GM23338 (cell line): ENCODE data around the gene DGKB. TPM values are rescaled to one million over a fixed set of nuclear protein-coding genes. Genes with fewer than 3 reads are reported as not detected.

Source experiments
- ATAC-seq: fragments of 200-7000 bp; cut with Tn5 transposase; 3 replicates; pipeline ENCODE4 v1.9.1; 2020
- DNase-seq: peaks from one replicate; pipeline ENCODE4 v3.0.0-alpha.2; 2015; ENCODE audit warnings: low spot score
- H2AFZ ChIP-seq: fragments of 200-600 bp; sonication (generic); 2 replicates; pipeline ENCODE4 v1.8.0; 2016; ENCODE audit warnings: antibody characterized with exemption, mild to moderate bottlenecking, moderate library complexity
- H3F3A ChIP-seq: fragments of 200-600 bp; sonication (generic); replicated peaks from 2 replicates; pipeline ENCODE4 v1.8.0; 2017; ENCODE audit warnings: antibody characterized with exemption, mixed run types, low read depth
- H3K27ac ChIP-seq: fragments of 200-600 bp; sonication (generic); 2 replicates; pipeline ENCODE4 v1.6.1; 2016; ENCODE audit warnings: low read depth
- H3K27me3 ChIP-seq: fragments of 200-600 bp; sonication (generic); 2 replicates; pipeline ENCODE4 v1.8.0; 2016; ENCODE audit warnings: mild to moderate bottlenecking, mixed run types, moderate library complexity; ENCODE audit not compliant: insufficient read depth
- H3K36me3 ChIP-seq: fragments of 200-600 bp; sonication (generic); 2 replicates; pipeline ENCODE4 v1.8.0; 2016; ENCODE audit warnings: mild to moderate bottlenecking; ENCODE audit not compliant: insufficient read depth
- H3K4me1 ChIP-seq: fragments of 200-600 bp; sonication (generic); 2 replicates; pipeline ENCODE4 v1.8.0; 2016; ENCODE audit warnings: mild to moderate bottlenecking, moderate library complexity; ENCODE audit not compliant: insufficient read depth
- H3K4me2 ChIP-seq: fragments of 200-600 bp; sonication (generic); 2 replicates; pipeline ENCODE4 v1.7.1; 2017; ENCODE audit warnings: mixed run types
- H3K4me3 ChIP-seq: fragments of 200-600 bp; sonication (generic); 2 replicates; pipeline ENCODE4 v1.6.1; 2016; ENCODE audit warnings: mixed run types
- H3K79me2 ChIP-seq: fragments of 200-600 bp; sonication (generic); replicated peaks from 2 replicates; pipeline ENCODE4 v1.8.0; 2017; ENCODE audit warnings: mild to moderate bottlenecking; ENCODE audit not compliant: insufficient read depth
- H3K9me2 ChIP-seq: fragments of 200-600 bp; sonication (generic); 2 replicates; pipeline ENCODE4 v1.8.0; 2017; ENCODE audit not compliant: insufficient read depth
- H4K20me1 ChIP-seq: fragments of 200-600 bp; sonication (generic); replicated peaks from 2 replicates; pipeline ENCODE4 v1.8.0; 2017; ENCODE audit warnings: mild to moderate bottlenecking; ENCODE audit not compliant: insufficient read depth
- H3K27ac Mint-ChIP-seq: 2 replicates; pipeline ENCODE4 v1.8.0; 2020; ENCODE audit warnings: inconsistent platforms, mild to moderate bottlenecking, moderate library complexity, mixed read lengths
- H3K27me3 Mint-ChIP-seq: 3 replicates; pipeline ENCODE4 v1.8.0; 2022; ENCODE audit warnings: low read depth, mild to moderate bottlenecking, moderate library complexity, mixed read lengths, inconsistent platforms; ENCODE audit not compliant: insufficient read depth, poor library complexity
- H3K36me3 Mint-ChIP-seq: 3 replicates; pipeline ENCODE4 v1.8.0; 2021; ENCODE audit warnings: low read depth, mild to moderate bottlenecking, inconsistent platforms, moderate library complexity, mixed read lengths
- H3K4me1 Mint-ChIP-seq: 3 replicates; pipeline ENCODE4 v1.8.0; 2020; ENCODE audit warnings: mild to moderate bottlenecking, inconsistent platforms, mixed read lengths
- H3K4me3 Mint-ChIP-seq: 3 replicates; pipeline ENCODE4 v1.8.0; 2021; ENCODE audit warnings: moderate library complexity, mild to moderate bottlenecking, inconsistent platforms, mixed read lengths
- H3K9me3 Mint-ChIP-seq: 3 replicates; pipeline ENCODE4 v1.8.0; 2020; ENCODE audit warnings: moderate library complexity, mild to moderate bottlenecking, inconsistent platforms, mixed read lengths
- CREB1 ChIP-seq: fragments of 250-450 bp; sonication (Bioruptor Pico); IDR thresholded peaks from 2 replicates; pipeline ENCODE4 v1.5.0; 2020; ENCODE audit warnings: low read depth, mild to moderate bottlenecking, moderate library complexity
- EZH2 ChIP-seq: fragments of 200-600 bp; sonication (generic); IDR thresholded peaks from one replicate; pipeline ENCODE4 v1.8.0; 2017; ENCODE audit warnings: antibody characterized with exemption, mild to moderate bottlenecking, low read depth; ENCODE audit not compliant: unreplicated experiment
- EZH2phosphoT487 ChIP-seq: fragments of 200-600 bp; sonication (generic); IDR thresholded peaks from one replicate; pipeline ENCODE4 v1.8.1; 2018; ENCODE audit warnings: antibody characterized with exemption; ENCODE audit not compliant: unreplicated experiment
- JUNB ChIP-seq: IDR thresholded peaks from one replicate; pipeline ENCODE4 v1.6.1; 2016; ENCODE audit warnings: antibody characterized with exemption; ENCODE audit not compliant: unreplicated experiment
- NANOG ChIP-seq: IDR thresholded peaks from 2 replicates; pipeline ENCODE4 v1.6.1; 2016; ENCODE audit warnings: antibody characterized with exemption, borderline replicate concordance
- POLR2AphosphoS5 ChIP-seq: IDR thresholded peaks from 2 replicates; pipeline ENCODE4 v1.6.1; 2016; ENCODE audit warnings: antibody characterized with exemption, low read depth
- STAT1 ChIP-seq: IDR thresholded peaks from one replicate; pipeline ENCODE4 v1.6.1; 2016; ENCODE audit warnings: antibody characterized with exemption; ENCODE audit not compliant: unreplicated experiment
- ZNF114 ChIP-seq: fragments of 250-450 bp; sonication (Bioruptor Pico); IDR thresholded peaks from 2 replicates; pipeline ENCODE4 v1.5.0; 2020; ENCODE audit warnings: mild to moderate bottlenecking, moderate library complexity
- ZNF331 ChIP-seq: fragments of 250-450 bp; sonication (Bioruptor Pico); IDR thresholded peaks from 2 replicates; pipeline ENCODE4 v1.5.0; 2020; ENCODE audit warnings: low read depth, mild to moderate bottlenecking, moderate library complexity
- polyA plus RNA-seq: library from polyadenylated mRNA; unstranded; fragments of >200 nt; fragmentation: Nextera tagmentation; extraction: Ambion mirVana; gene quantifications from 2 replicates; pipeline ENCODE4 v1.2.1, GENCODE V29; 2016
- total RNA-seq: library from RNA; depleted of rRNA; stranded (reverse); fragments of >200 nt; shearing (Covaris generic); gene quantifications from 2 replicates; pipeline ENCODE4 v1.2.3, GENCODE V29; 2014
- TF ChIP-seq, protein P1 (sequence below): fragments of 250-450 bp; sonication (Bioruptor Pico); IDR thresholded peaks from 2 replicates; pipeline ENCODE4 v1.5.0; 2020; ENCODE audit warnings: mild to moderate bottlenecking, moderate library complexity
- TF ChIP-seq, protein P2 (sequence below): IDR thresholded peaks from 2 replicates; pipeline ENCODE4 v1.6.1; 2016; ENCODE audit warnings: antibody characterized with exemption
- TF ChIP-seq, protein P3 (sequence below), 2 experiments: fragments of 200-600 bp in 1 of 2; sonication (generic) in 1 of 2; conservative IDR thresholded peaks; 2 replicates each; pipeline versions ENCODE4 v1.5.1 to v1.6.1; 2016 to 2017; ENCODE audit warnings: antibody characterized with exemption in 2 of 2, low read depth in 2 of 2, mild to moderate bottlenecking in 2 of 2, moderate library complexity in 1 of 2
- TF ChIP-seq, protein P4 (sequence below): IDR thresholded peaks from one replicate; pipeline ENCODE4 v1.6.1; 2018; ENCODE audit warnings: antibody characterized with exemption; ENCODE audit not compliant: unreplicated experiment

DGKB gene
- total and polyA plus RNA-seq, 2 experiments from 2014 or later, result 4.8 to 11.5 TPM

DNA sequence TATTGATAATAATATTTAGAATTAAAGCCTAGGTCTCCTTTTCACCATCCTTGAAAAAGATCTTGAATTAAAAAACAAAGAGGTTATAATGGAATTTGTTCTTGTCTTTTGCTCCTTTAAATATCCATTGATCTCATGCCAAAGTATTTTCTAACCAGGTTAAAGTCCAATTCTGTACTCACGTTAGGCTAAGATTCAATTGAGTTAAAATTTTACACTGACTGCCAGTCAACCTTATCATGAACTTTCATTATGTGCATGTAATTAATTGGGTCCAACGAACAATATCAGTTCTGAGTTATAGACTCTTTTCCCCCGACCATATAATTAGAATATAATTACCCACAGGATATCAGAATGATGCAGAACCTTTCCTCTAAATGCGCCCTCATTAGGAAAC is 266.6 kb downstream of the DGKB start:
- no peaks in the 10 kb centered on the region for H3K27me3 ChIP-seq
- H3F3A ChIP-seq, result no peaks in the 10 kb centered on the region
- Mint-ChIP-seq H3K4me1 (peaks cover 6% of the 10 kb centered on the region; the same call in 2 of the 3 replicates), H3K27me3 (no peaks in the 10 kb centered on the region), H3K9me3 (no peaks in the 10 kb centered on the region), H3K27ac (no peak overlapping the region), H3K4me3 (no peak overlapping the region), H3K36me3 (no peaks in the 10 kb centered on the region)
- H3K4me3 ChIP-seq, result no peak overlapping the region
- TF ChIP-seq EZH2phosphoT487, result no peak
- TF ChIP-seq, protein P1, sequence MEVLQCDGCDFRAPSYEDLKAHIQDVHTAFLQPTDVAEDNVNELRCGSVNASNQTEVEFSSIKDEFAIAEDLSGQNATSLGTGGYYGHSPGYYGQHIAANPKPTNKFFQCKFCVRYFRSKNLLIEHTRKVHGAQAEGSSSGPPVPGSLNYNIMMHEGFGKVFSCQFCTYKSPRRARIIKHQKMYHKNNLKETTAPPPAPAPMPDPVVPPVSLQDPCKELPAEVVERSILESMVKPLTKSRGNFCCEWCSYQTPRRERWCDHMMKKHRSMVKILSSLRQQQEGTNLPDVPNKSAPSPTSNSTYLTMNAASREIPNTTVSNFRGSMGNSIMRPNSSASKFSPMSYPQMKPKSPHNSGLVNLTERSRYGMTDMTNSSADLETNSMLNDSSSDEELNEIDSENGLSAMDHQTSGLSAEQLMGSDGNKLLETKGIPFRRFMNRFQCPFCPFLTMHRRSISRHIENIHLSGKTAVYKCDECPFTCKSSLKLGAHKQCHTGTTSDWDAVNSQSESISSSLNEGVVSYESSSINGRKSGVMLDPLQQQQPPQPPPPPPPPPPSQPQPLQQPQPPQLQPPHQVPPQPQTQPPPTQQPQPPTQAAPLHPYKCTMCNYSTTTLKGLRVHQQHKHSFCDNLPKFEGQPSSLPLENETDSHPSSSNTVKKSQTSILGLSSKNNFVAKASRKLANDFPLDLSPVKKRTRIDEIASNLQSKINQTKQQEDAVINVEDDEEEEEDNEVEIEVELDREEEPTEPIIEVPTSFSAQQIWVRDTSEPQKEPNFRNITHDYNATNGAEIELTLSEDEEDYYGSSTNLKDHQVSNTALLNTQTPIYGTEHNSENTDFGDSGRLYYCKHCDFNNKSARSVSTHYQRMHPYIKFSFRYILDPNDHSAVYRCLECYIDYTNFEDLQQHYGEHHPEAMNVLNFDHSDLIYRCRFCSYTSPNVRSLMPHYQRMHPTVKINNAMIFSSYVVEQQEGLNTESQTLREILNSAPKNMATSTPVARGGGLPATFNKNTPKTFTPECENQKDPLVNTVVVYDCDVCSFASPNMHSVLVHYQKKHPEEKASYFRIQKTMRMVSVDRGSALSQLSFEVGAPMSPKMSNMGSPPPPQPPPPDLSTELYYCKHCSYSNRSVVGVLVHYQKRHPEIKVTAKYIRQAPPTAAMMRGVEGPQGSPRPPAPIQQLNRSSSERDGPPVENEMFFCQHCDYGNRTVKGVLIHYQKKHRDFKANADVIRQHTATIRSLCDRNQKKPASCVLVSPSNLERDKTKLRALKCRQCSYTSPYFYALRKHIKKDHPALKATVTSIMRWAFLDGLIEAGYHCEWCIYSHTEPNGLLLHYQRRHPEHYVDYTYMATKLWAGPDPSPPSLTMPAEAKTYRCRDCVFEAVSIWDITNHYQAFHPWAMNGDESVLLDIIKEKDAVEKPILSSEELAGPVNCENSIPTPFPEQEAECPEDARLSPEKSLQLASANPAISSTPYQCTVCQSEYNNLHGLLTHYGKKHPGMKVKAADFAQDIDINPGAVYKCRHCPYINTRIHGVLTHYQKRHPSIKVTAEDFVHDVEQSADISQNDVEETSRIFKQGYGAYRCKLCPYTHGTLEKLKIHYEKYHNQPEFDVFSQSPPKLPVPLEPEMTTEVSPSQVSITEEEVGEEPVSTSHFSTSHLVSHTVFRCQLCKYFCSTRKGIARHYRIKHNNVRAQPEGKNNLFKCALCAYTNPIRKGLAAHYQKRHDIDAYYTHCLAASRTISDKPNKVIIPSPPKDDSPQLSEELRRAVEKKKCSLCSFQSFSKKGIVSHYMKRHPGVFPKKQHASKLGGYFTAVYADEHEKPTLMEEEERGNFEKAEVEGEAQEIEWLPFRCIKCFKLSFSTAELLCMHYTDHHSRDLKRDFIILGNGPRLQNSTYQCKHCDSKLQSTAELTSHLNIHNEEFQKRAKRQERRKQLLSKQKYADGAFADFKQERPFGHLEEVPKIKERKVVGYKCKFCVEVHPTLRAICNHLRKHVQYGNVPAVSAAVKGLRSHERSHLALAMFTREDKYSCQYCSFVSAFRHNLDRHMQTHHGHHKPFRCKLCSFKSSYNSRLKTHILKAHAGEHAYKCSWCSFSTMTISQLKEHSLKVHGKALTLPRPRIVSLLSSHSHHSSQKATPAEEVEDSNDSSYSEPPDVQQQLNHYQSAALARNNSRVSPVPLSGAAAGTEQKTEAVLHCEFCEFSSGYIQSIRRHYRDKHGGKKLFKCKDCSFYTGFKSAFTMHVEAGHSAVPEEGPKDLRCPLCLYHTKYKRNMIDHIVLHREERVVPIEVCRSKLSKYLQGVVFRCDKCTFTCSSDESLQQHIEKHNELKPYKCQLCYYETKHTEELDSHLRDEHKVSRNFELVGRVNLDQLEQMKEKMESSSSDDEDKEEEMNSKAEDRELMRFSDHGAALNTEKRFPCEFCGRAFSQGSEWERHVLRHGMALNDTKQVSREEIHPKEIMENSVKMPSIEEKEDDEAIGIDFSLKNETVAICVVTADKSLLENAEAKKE (CRISPR knock-in tag), result no peak
- TF ChIP-seq, protein P2, sequence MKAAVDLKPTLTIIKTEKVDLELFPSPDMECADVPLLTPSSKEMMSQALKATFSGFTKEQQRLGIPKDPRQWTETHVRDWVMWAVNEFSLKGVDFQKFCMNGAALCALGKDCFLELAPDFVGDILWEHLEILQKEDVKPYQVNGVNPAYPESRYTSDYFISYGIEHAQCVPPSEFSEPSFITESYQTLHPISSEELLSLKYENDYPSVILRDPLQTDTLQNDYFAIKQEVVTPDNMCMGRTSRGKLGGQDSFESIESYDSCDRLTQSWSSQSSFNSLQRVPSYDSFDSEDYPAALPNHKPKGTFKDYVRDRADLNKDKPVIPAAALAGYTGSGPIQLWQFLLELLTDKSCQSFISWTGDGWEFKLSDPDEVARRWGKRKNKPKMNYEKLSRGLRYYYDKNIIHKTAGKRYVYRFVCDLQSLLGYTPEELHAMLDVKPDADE, result no peak
- TF ChIP-seq STAT1, result no peak
- TF ChIP-seq, protein P3, sequence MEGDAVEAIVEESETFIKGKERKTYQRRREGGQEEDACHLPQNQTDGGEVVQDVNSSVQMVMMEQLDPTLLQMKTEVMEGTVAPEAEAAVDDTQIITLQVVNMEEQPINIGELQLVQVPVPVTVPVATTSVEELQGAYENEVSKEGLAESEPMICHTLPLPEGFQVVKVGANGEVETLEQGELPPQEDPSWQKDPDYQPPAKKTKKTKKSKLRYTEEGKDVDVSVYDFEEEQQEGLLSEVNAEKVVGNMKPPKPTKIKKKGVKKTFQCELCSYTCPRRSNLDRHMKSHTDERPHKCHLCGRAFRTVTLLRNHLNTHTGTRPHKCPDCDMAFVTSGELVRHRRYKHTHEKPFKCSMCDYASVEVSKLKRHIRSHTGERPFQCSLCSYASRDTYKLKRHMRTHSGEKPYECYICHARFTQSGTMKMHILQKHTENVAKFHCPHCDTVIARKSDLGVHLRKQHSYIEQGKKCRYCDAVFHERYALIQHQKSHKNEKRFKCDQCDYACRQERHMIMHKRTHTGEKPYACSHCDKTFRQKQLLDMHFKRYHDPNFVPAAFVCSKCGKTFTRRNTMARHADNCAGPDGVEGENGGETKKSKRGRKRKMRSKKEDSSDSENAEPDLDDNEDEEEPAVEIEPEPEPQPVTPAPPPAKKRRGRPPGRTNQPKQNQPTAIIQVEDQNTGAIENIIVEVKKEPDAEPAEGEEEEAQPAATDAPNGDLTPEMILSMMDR (conservative IDR thresholded peaks at IDR 0.05; ENCODE audit: low read depth in 2 of 2), result no peak
- no peak for TF ChIP-seq NANOG
- TF ChIP-seq JUNB, result no peak
- TF ChIP-seq, protein P4, sequence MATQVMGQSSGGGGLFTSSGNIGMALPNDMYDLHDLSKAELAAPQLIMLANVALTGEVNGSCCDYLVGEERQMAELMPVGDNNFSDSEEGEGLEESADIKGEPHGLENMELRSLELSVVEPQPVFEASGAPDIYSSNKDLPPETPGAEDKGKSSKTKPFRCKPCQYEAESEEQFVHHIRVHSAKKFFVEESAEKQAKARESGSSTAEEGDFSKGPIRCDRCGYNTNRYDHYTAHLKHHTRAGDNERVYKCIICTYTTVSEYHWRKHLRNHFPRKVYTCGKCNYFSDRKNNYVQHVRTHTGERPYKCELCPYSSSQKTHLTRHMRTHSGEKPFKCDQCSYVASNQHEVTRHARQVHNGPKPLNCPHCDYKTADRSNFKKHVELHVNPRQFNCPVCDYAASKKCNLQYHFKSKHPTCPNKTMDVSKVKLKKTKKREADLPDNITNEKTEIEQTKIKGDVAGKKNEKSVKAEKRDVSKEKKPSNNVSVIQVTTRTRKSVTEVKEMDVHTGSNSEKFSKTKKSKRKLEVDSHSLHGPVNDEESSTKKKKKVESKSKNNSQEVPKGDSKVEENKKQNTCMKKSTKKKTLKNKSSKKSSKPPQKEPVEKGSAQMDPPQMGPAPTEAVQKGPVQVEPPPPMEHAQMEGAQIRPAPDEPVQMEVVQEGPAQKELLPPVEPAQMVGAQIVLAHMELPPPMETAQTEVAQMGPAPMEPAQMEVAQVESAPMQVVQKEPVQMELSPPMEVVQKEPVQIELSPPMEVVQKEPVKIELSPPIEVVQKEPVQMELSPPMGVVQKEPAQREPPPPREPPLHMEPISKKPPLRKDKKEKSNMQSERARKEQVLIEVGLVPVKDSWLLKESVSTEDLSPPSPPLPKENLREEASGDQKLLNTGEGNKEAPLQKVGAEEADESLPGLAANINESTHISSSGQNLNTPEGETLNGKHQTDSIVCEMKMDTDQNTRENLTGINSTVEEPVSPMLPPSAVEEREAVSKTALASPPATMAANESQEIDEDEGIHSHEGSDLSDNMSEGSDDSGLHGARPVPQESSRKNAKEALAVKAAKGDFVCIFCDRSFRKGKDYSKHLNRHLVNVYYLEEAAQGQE, result no peak
- no peak for TF ChIP-seq CREB1
- TF ChIP-seq POLR2AphosphoS5, result no peak
- no peak for TF ChIP-seq ZNF331 (CRISPR knock-in tag)
- no peak for TF ChIP-seq EZH2
- no peak for TF ChIP-seq ZNF114 (CRISPR knock-in tag)
- ATAC-seq (no peak), DNase-seq (no peak)
- H3K9me2 ChIP-seq, result no peaks in the 10 kb centered on the region
- H3K36me3 ChIP-seq, result no peaks in the 10 kb centered on the region
- no peak overlapping the region for H2AFZ ChIP-seq
- peaks cover 4% of the 10 kb centered on the region; the same call in 1 of the 2 replicates for H3K4me1 ChIP-seq
- H4K20me1 ChIP-seq, result no peaks in the 10 kb centered on the region
- no peaks in the 10 kb centered on the region for H3K79me2 ChIP-seq
- H3K27ac ChIP-seq, result no peak overlapping the region
- H3K4me2 ChIP-seq, result no peak overlapping the region
